GM12878 (cell line): Measurements from ENCODE around the gene ZYG11B. TPM values are rescaled to one million over a fixed set of nuclear protein-coding genes. Genes with fewer than 3 reads are reported as not detected.

ENCODE experiments used
- ATAC-seq: fragments of 200-7000 bp; cut with Tn5 transposase; 3 replicates; pipeline ENCODE4 v1.9.1; 2020; ENCODE audit warnings: mild to moderate bottlenecking, moderate library complexity
- BruUV-seq: library from RNA; stranded (reverse); fragments of 400-500 nt; replicated peaks from 2 replicates; lab custom pipeline; 2021; lab: Mats Ljungman, UMichigan
- CTCF ChIA-PET: fragments of 300-600 bp; sonication (Branson Sonifier 250); formaldehyde crosslinking; extraction: SDS; loops from one replicate; lab custom pipeline; 2021; ENCODE audit warnings: inconsistent platforms; lab: Yijun Ruan, JAX
- POLR2A ChIA-PET: fragments of 350-600 bp; formaldehyde crosslinking; extraction: SDS; loops from one replicate; lab custom pipeline; 2021; ENCODE audit warnings: inconsistent platforms; lab: Charles Lee
- RAD21 ChIA-PET: fragments of 300-600 bp; sonication (Branson Sonifier 250); formaldehyde crosslinking; loops from one replicate; lab custom pipeline; 2023; ENCODE audit warnings: antibody characterized with exemption; ENCODE audit not compliant: unreplicated experiment; lab: Charles Lee
- SMC1A ChIA-PET: fragments of 300-600 bp; sonication (Branson Sonifier 250); formaldehyde crosslinking; loops from one replicate; lab custom pipeline; 2023; ENCODE audit not compliant: unreplicated experiment, uncharacterized antibody; lab: Charles Lee
- DNase-seq: peaks from one replicate; pipeline ENCODE4 v3.0.0-alpha.2; 2011; ENCODE audit warnings: low read depth, low spot score
- FAIRE-seq: peaks from 3 replicates; lab custom pipeline; 2011; peaks lifted over from hg19 to GRCh38; lab: Jason Lieb, UNC
- H2AFZ ChIP-seq: 2 replicates; pipeline ENCODE4 v1.6.0; 2011; ENCODE audit warnings: low read depth, low read length, control low read depth; ENCODE audit not compliant: control insufficient read depth
- H3K27ac ChIP-seq: 2 replicates; pipeline ENCODE4 v1.5.1; 2011; ENCODE audit warnings: control low read depth; ENCODE audit not compliant: control insufficient read depth, insufficient read depth
- H3K27me3 ChIP-seq, 2 experiments: replicated peaks in 1 of 2; 2 replicates each; pipeline versions ENCODE4 v1.6.0 to v1.6.1; 2011; ENCODE audit warnings: low read length in 1 of 2; ENCODE audit not compliant: control insufficient read depth in 2 of 2, insufficient read depth in 2 of 2
- H3K36me3 ChIP-seq, 2 experiments: 2 replicates each; pipeline ENCODE4 v1.5.1; 2011; ENCODE audit warnings: low read length in 1 of 2; ENCODE audit not compliant: control insufficient read depth in 2 of 2, insufficient read depth in 2 of 2
- H3K4me1 ChIP-seq: 2 replicates; pipeline ENCODE4 v1.6.1; 2011; ENCODE audit warnings: mild to moderate bottlenecking, low read length, moderate library complexity, mixed read lengths; ENCODE audit not compliant: control insufficient read depth, insufficient read depth
- H3K4me2 ChIP-seq: 2 replicates; pipeline ENCODE4 v1.6.0; 2011; ENCODE audit warnings: control low read depth; ENCODE audit not compliant: control insufficient read depth, insufficient read depth
- H3K4me3 ChIP-seq: fragments of 200-600 bp; sonication (generic); 2 replicates; pipeline ENCODE4 v1.5.1; 2016
- H3K79me2 ChIP-seq: 2 replicates; pipeline ENCODE4 v1.6.0; 2011; ENCODE audit warnings: low read length; ENCODE audit not compliant: control insufficient read depth, insufficient read depth
- H3K9ac ChIP-seq: 2 replicates; pipeline ENCODE4 v1.8.0; 2011; ENCODE audit warnings: low read length, control low read depth, mixed read lengths; ENCODE audit not compliant: control insufficient read depth, insufficient read depth
- H3K9me3 ChIP-seq: replicated peaks from 3 replicates; pipeline ENCODE4 v1.5.1; 2011; ENCODE audit warnings: mild to moderate bottlenecking, low read length; ENCODE audit not compliant: control insufficient read depth, insufficient read depth
- H4K20me1 ChIP-seq: 2 replicates; pipeline ENCODE4 v1.6.0; 2011; ENCODE audit not compliant: control insufficient read depth, insufficient read depth
- CEBPZ ChIP-seq: fragments of 150-350 bp; IDR thresholded peaks from 2 replicates; pipeline ENCODE4 v1.6.1; 2016; ENCODE audit warnings: low read depth, low read length
- HCFC1 ChIP-seq: fragments of 150-350 bp; IDR thresholded peaks from 2 replicates; pipeline ENCODE4 v1.6.1; 2014; ENCODE audit warnings: low read length
- IKZF1 ChIP-seq: fragments of 450-650 bp; conservative IDR thresholded peaks from 2 replicates; pipeline ENCODE4 v1.6.1; 2017; ENCODE audit warnings: antibody characterized with exemption, mild to moderate bottlenecking
- NBN ChIP-seq: fragments of 450-650 bp; IDR thresholded peaks from 2 replicates; pipeline ENCODE4 v1.6.1; 2016
- RUNX3 ChIP-seq: IDR thresholded peaks from 2 replicates; pipeline ENCODE4 v1.6.1; 2012; ENCODE audit warnings: low read length, inconsistent platforms
- SIN3A ChIP-seq: IDR thresholded peaks from 2 replicates; pipeline ENCODE4 v1.6.1; 2012; ENCODE audit warnings: low read depth, low read length, improper control_type of control experiment
- SUZ12 ChIP-seq: fragments of 200-600 bp; sonication (generic); IDR thresholded peaks from one replicate; pipeline ENCODE4 v1.6.1; 2018; ENCODE audit warnings: antibody characterized with exemption, mild to moderate bottlenecking; ENCODE audit not compliant: unreplicated experiment
- ZZZ3 ChIP-seq: IDR thresholded peaks from 2 replicates; pipeline ENCODE4 v1.6.1; 2011; ENCODE audit warnings: low read depth; ENCODE audit not compliant: control insufficient read depth, insufficient read length
- WGBS: methylation state at CpG from one replicate; pipeline ENCODE4 v1.1.6; 2016; ENCODE audit warnings: low lambda C conversion rate; ENCODE audit not compliant: insufficient replicate concordance, insufficient coverage; ENCODE audit errors: missing lambda C conversion rate; 5-methylcytosine and 5-hydroxymethylcytosine counted together
- in situ Hi-C: fragments of 300-500 bp; cut with MboI; formaldehyde crosslinking; loops from 9 replicates; pipeline ENCODE4 v1.14.3; 2018; ENCODE audit warnings: mixed read lengths
- intact Hi-C: fragments of 100-400 bp; cut with micrococcal nuclease; formaldehyde crosslinking; loops from one replicate; pipeline ENCODE4 v1.14.2; 2022; ENCODE audit not compliant: unreplicated experiment
- polyA plus RNA-seq, 11 experiments: library from polyadenylated mRNA; depleted of rRNA in 4 of 11; unstranded in 6 of 11; stranded (reverse) in 5 of 11; fragments of >200 nt; fragmentation: Nextera tagmentation in 4 of 11; fragmentation: Illumina TruSeq in 1 of 11; extraction: Ambion mirVana in 4 of 11; extraction: Trizol in 1 of 11; gene quantifications; 1 replicate in 1 of 11; 2 replicates in 10 of 11; pipeline versions ENCODE4 v1.2.1 to v1.2.3, GENCODE V29; 2011 to 2016; ENCODE audit warnings: inconsistent platforms in 2 of 11, missing spikeins in 2 of 11, low read depth in 1 of 11
- total RNA-seq, 4 experiments: library from RNA; depleted of rRNA in 3 of 4; stranded (reverse); fragments of >200 nt in 3 of 4; fragmentation: Illumina TruSeq in 1 of 4; extraction: Trizol in 1 of 4; gene quantifications; 2 replicates each; pipeline versions ENCODE4 v1.2.1 to v1.2.3, GENCODE V29; 2013 to 2021

The ZYG11B gene
- total and polyA plus RNA-seq, 10 of the 15 experiments (the other 5 are each of a cell fraction or from before 2014, with no cell fraction given) = 1.8 to 8.5 (median 5.3) TPM

- in situ Hi-C loops = no loop called here
- no peaks in the 10 kb centered on the region for H3K36me3 ChIP-seq
- H3K27me3 ChIP-seq = no peaks in the 10 kb centered on the region
- no peak overlapping the region for H3K4me2 ChIP-seq
- RAD21 ChIA-PET = no interaction called here
- no peak for FAIRE-seq
- H4K20me1 ChIP-seq = no peaks in the 10 kb centered on the region
- WGBS = 77% methylated on average over 5 of the region's 5 CpGs
- H3K9ac ChIP-seq = no peak overlapping the region
- ATAC-seq = no peak
- CTCF ChIA-PET = no interaction called here
- no peaks in the 10 kb centered on the region for H3K4me1 ChIP-seq
- no peak for TF ChIP-seq SIN3A
- TF ChIP-seq HCFC1 = no peak
- no peak for TF ChIP-seq IKZF1
- no peak for TF ChIP-seq NBN
- no peak for TF ChIP-seq RUNX3
- no peak for TF ChIP-seq SUZ12
- no peak for TF ChIP-seq ZZZ3
- no peak for TF ChIP-seq CEBPZ
- no peaks in the 10 kb centered on the region for H3K79me2 ChIP-seq
- no peak for DNase-seq
- BruUV-seq = no TSS peak
- H3K9me3 ChIP-seq = no peaks in the 10 kb centered on the region
- H3K4me3 ChIP-seq = no peak overlapping the region
- H3K27ac ChIP-seq = no peak overlapping the region
- SMC1A ChIA-PET = no interaction called here
- H2AFZ ChIP-seq = no peak overlapping the region
- POLR2A ChIA-PET = no interaction called here
- intact Hi-C loops = no loop called here
Measured at GRCh38 chr1:52679498-52679897, 46.8 kb upstream of the ZYG11B start.
